HG02759 (cell line): Measurements from ENCODE around the gene GPER1.

ENCODE experiments used
- ATAC-seq: cut with Tn5 transposase; IDR thresholded peaks from one replicate; pipeline ENCODE4 v1.9.1; 2021; ENCODE audit warnings: mild to moderate bottlenecking, moderate library complexity; ENCODE audit not compliant: unreplicated experiment

GPER1 gene

GRCh38 chr7:1053816-1054370, 34.0 kb upstream of the GPER1 start:
- no peak for ATAC-seq

- no peak for ATAC-seq
Observed at GRCh38 chr7:1054438-1054837, 33.5 kb upstream of the GPER1 start.

GRCh38 chr7:1054861-1055450, 33.0 kb upstream of the GPER1 start:
- no peak for ATAC-seq

GRCh38 chr7:1055491-1055955, 32.4 kb upstream of the GPER1 start:
- ATAC-seq: no peak

- ATAC-seq: no peak
Observed at GRCh38 chr7:1055956-1056784, 31.7 kb upstream of the GPER1 start.

DNA sequence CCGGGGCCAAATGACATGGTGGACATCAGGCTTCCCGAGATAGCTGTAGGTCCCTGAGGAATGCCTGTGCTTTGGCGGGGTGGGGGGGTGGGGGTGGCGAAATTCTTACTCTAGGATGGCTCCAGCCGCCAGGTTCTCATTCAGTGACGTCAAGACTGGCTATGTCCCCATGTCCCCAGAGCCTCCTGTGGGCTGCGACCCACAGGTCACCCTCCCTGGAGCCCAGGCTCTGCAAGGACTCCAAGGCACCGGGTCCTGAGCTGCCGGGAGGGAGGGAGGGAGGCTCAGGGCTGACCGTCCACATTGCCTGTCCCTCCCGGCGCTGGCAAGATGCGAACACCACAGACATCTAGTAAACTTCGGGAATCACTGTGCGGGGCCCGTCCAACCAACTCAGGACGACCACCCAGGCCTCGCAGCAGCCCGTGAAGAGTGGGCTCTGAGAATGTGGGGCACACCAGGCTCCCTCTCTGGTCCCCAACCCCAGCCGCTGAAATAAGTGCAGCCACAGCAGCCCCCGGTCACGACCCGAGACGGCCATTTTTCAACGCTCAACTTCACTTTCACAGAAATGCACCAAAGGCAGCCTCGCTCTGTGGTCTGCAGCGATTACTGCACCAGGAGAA, 31.0 kb upstream of the GPER1 start:
- ATAC-seq: no peak

DNA sequence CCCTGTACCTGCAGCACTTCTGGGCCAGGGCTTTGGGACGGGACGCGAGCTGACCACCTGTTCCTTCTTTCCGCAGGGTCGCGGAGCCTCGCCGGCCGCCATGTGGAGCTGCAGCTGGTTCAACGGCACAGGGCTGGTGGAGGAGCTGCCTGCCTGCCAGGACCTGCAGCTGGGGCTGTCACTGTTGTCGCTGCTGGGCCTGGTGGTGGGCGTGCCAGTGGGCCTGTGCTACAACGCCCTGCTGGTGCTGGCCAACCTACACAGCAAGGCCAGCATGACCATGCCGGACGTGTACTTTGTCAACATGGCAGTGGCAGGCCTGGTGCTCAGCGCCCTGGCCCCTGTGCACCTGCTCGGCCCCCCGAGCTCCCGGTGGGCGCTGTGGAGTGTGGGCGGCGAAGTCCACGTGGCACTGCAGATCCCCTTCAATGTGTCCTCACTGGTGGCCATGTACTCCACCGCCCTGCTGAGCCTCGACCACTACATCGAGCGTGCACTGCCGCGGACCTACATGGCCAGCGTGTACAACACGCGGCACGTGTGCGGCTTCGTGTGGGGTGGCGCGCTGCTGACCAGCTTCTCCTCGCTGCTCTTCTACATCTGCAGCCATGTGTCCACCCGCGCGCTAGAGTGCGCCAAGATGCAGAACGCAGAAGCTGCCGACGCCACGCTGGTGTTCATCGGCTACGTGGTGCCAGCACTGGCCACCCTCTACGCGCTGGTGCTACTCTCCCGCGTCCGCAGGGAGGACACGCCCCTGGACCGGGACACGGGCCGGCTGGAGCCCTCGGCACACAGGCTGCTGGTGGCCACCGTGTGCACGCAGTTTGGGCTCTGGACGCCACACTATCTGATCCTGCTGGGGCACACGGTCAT, 30.3 kb upstream of the GPER1 start:
- ATAC-seq: no peak

DNA sequence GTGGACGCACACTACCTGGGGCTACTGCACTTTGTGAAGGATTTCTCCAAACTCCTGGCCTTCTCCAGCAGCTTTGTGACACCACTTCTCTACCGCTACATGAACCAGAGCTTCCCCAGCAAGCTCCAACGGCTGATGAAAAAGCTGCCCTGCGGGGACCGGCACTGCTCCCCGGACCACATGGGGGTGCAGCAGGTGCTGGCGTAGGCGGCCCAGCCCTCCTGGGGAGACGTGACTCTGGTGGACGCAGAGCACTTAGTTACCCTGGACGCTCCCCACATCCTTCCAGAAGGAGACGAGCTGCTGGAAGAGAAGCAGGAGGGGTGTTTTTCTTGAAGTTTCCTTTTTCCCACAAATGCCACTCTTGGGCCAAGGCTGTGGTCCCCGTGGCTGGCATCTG, 29.6 kb upstream of the GPER1 start:
- no peak for ATAC-seq

GRCh38 chr7:1058821-1059199, 29.1 kb upstream of the GPER1 start:
- ATAC-seq: no peak

- no peak for ATAC-seq
Observed at GRCh38 chr7:1059200-1060091, 28.5 kb upstream of the GPER1 start.

DNA sequence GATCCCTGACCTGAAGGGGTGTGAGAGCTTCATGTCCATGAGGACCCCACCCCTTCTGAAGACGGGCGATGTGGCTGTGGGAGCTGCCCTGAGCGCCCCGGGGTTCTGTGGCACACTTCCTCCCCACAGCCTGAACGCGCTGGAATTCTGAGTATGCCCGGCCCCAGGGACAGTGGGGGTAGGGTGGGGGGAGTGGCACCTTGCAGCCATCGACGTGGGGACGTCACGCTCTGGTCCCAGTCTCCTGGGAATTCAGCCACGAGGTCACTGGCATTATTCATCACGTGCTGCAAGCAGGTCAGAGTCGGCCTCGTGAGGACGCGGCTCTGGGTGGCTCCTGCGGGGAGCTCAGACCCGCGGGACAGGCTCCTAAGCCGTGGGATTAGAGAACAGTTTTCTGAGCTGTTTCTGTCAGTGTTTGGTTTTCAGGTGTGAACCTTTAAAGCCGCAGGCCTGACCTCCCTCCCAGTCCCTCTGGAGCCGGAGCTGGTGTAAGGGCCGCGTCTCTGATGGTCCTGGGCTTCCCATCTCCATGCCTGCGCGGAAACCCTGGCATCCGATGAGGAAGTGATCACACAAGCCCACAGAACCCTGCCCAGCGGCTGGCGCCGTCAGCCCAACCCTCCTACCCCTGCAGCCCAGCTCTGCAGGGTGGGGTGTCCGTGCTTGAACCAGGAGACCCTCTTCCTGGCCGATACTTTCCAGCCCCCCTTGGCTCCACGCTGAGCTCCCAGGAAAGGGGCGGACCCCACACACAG, 27.4 kb upstream of the GPER1 start:
- no peak for ATAC-seq

DNA sequence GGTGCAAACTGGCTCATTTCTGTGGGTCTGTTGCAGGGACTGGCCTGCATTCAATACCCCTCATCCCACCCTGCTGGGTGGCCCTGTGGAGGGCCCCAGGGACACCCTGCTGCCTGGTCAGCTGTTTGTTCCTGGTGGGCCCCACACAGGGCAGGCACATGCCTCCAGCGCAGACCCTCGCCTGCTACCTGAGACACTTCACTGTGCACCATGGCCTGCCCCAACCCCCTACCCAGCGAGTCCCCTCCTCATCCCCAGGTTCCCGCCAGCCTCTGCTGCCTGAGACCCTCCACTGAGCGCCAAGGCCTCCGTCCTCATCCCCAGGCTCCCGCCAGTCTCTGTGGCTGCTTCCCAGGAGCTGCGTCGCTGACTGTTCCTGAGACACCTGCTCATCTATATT, 26.7 kb upstream of the GPER1 start:
- ATAC-seq: no peak

GRCh38 chr7:1062296-1063294, 25.3 kb upstream of the GPER1 start:
- ATAC-seq: peak; percentile 73

DNA sequence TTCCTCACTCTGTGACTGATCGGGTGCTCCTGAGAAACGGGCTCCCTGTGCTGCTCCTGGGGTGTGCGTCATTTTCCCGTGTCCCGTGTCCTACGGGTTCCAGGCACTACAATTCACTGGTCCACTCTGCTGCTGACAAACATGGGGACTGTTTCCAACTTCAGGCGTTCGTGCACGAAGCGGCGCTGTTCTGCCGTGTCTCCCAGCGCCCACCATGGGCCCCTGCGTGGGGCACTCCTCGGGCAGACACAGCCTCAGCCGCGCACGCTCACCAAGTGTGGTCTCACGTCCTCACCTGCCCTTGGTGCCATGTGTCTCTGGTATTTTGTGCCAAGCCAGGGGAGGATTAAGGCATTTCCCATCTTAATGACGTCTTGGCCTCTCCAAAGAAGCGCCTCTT, 24.6 kb upstream of the GPER1 start:
- no peak for ATAC-seq

DNA sequence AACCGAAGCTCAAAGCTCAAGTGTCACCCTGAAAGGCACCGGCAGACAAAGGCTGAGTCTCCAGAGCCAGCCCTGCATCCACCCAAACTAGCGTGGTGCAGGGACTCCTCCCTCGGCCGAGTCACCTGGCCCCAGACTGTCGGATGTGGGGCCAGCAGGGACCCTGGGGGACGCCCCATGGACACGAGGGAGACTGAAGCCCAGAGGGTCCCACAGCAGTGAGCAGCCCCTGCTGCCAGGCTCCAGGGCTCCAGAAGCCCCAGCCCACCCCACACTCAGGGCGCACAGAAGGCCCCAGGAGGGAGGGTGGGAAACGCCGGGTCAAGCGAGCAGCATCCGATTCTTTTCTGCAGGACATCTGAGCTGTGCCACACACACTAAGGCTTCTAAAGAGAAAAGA, 23.3 kb upstream of the GPER1 start:
- ATAC-seq: no peak

DNA sequence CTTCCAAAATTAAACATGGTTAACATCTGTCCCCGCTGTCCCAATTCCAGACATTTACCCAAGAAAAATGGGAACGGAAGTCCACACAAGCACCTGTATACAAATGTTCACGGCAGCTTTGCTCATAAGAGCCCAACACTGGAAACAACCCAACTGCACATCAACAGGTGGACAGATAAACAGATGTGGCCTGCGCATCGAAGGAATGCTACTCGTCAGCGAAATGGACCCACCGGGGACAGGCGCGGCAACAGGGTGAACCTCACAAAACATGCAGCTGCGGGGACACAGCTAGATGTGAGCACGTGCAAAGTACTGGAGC, 22.7 kb upstream of the GPER1 start:
- ATAC-seq: no peak

GRCh38 chr7:1065585-1066241, 22.2 kb upstream of the GPER1 start:
- peak; percentile 61 for ATAC-seq

DNA sequence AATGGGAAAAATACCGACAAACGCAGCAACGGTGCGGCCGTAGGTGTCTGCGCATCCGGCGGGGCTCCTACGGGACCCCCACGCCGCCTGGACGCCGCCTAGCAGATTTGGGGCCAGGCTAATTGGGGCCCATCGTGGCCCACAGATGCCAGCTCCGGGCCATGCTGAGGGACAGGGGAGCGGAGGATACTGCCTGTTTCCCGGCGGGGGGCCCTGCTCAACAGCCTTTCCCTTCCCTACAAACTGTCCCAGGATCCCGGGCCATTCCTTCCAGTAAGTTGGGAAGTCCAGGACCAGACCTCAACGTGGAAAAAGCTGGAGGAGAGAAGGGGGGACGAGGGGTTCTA, 21.7 kb upstream of the GPER1 start:
- no peak for ATAC-seq
